ENCODE measurements around the gene LAIR1.

DNA sequence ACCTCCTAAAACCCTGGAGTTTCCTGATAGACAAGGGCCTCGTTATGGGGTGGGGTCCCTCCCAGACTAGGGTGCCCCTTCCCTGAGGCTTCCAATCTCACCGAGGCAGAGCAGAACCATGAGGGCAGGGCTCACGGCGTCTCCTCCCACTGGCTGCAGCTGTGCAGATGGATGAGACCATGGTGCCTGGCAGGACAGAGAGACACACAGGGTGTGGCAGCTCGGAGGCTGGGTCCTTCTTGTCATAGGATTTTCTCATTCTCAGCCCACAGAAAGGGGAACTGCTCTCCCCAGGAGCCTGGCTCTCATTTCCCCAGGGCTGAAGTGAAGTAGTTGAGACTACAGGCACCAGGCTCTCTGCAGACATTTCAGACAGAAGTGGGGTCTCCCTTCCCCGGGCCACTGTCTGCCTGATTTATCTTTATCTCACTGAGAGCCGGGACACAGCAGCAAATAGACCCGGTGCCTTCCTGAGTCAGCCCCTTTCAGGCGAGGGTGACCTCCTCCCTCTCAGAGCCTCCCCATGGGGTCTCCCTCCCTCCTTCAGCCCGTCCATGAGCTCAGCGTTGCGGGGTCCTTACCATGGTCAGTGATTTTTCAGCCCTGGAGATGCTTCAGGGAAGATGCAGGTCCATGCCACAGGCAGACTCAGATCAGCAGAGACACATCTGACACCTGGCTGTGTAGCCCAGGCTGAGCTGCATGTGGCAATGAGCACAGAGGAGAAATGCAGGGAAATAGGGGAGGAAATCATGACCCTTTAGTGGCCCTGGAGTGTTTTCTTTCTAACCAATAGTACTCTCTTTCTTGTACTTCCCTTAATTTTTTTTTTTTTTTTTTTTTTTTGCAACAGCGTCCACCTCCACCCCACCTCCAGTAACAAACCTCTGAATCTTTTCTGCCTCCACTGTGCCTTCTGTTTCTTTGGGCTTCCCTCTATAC is 52.0 kb downstream of the LAIR1 start, which contains the start of gene LILRA5:
- TF ChIP-seq CTCF (IDR thresholded peaks at IDR 0.05; ENCODE audit: low read depth, low read length, missing input control) (no peak), REST (IDR thresholded peaks at IDR 0.05) (no peak), EGR1 (IDR thresholded peaks at IDR 0.05; ENCODE audit: low read depth in 2 of 2) (no peak), GABPA (IDR thresholded peaks at IDR 0.05 in 1 of 2, conservative IDR thresholded peaks at IDR 0.05 in 1 of 2) (no peak), TAF1 (conservative IDR thresholded peaks at IDR 0.05) (no peak), HNF4G (IDR thresholded peaks at IDR 0.05) (no peak), RAD21 (IDR thresholded peaks at IDR 0.05) (no peak), NR2F2 (IDR thresholded peaks at IDR 0.05) (no peak), JUND (IDR thresholded peaks at IDR 0.05) (no peak), YY1 (IDR thresholded peaks at IDR 0.05) (no peak), ZBTB33 (IDR thresholded peaks at IDR 0.05) (no peak)
- TF ChIP-seq, protein P1, sequence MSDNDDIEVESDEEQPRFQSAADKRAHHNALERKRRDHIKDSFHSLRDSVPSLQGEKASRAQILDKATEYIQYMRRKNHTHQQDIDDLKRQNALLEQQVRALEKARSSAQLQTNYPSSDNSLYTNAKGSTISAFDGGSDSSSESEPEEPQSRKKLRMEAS (IDR thresholded peaks at IDR 0.05), result no peak
- TF ChIP-seq, protein P2, sequence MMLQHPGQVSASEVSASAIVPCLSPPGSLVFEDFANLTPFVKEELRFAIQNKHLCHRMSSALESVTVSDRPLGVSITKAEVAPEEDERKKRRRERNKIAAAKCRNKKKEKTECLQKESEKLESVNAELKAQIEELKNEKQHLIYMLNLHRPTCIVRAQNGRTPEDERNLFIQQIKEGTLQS (IDR thresholded peaks at IDR 0.05), result no peak

Measured in liver (tissue), 3 donors.